HG02588 (cell line): Measurements from ENCODE around the gene RHBDL3.
"Not testable (repeated sequence)": the region's sequence is repeated elsewhere in the genome, so short reads cannot be mapped to it uniquely, and the experiment has no call there.

ENCODE experiments used
- ATAC-seq: cut with Tn5 transposase; IDR thresholded peaks from one replicate; pipeline ENCODE4 v1.9.1; 2021; ENCODE audit warnings: mild to moderate bottlenecking, moderate library complexity; ENCODE audit not compliant: unreplicated experiment

Gene RHBDL3, protein sequence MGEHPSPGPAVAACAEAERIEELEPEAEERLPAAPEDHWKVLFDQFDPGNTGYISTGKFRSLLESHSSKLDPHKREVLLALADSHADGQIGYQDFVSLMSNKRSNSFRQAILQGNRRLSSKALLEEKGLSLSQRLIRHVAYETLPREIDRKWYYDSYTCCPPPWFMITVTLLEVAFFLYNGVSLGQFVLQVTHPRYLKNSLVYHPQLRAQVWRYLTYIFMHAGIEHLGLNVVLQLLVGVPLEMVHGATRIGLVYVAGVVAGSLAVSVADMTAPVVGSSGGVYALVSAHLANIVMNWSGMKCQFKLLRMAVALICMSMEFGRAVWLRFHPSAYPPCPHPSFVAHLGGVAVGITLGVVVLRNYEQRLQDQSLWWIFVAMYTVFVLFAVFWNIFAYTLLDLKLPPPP

GRCh38 chr17:32265192-32265923, at the start of gene RHBDL3:
Gene RHBDL3 (plus strand): TSS chr17:32265832. CDS start chr17:32266190, 358 bp downstream.
- ATAC-seq = no peak

- no peak for ATAC-seq
These were observed 43.0 kb upstream of the RHBDL3 start for GRCh38 chr17:32222621-32223020.

GRCh38 chr17:32223703-32224102, 41.9 kb upstream of the RHBDL3 start:
- ATAC-seq = no peak

DNA sequence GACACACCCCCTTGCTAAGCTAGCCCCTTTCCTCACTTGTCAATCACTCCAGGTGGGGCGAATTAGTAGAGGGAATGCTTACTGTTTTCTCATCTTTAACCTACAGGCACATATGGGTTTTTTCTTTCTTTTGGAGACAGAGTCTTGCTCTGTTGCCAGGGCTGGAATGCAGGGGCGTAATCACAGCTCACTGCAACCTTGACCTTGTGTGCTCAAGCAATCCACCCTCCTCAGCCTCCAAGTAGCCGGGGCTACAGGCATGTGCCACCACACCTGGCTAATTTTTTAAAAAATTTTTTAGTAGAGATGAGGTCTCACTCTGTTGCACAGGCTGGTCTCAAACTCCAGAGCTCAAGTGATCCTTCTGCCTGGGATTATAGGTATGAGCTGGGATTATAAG, 38.7 kb upstream of the RHBDL3 start:
- ATAC-seq = no peak

- ATAC-seq = no peak
These were observed 37.7 kb upstream of the RHBDL3 start for GRCh38 chr17:32227910-32228309.

GRCh38 chr17:32235588-32235987, 30.0 kb upstream of the RHBDL3 start:
- ATAC-seq = no peak

DNA sequence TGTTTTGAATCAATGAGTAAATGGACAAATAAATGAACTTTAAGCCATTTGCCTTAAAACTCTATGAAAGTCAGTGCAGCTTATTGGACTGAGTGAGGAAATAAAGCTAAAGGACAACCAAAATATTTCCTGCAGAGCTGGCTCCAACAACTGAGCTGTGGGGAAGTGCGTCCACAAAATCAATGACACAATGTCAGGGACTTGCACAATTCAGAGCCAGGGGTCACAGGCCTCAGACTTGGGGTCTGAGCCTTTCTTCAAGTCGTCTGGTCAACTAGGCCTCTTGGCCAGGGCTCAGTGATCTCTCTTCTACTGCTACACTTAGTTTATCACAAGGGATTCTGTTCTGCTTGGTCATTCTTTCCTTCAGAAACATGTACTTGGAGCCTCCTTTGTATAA, 26.2 kb upstream of the RHBDL3 start:
- no peak for ATAC-seq

DNA sequence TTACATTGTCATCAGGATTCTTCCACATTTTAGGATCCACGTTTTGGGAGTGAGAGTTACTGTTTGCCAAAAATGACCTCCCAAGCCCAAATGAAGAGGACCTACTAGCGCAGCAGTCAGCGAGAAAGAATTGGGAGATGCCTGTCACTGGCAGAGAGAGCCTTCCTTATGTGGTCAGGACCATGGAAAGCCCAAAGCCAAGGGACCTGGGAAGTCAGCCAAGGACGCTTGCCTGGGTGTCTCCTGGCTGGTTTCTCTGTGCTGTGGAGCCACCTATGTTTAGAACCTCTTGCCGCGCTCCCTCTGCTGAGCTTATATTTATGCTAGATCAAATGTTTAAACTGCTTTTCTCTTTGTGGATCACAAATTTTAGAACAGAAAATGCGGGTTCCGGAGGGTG, 24.9 kb upstream of the RHBDL3 start:
- no peak for ATAC-seq

DNA sequence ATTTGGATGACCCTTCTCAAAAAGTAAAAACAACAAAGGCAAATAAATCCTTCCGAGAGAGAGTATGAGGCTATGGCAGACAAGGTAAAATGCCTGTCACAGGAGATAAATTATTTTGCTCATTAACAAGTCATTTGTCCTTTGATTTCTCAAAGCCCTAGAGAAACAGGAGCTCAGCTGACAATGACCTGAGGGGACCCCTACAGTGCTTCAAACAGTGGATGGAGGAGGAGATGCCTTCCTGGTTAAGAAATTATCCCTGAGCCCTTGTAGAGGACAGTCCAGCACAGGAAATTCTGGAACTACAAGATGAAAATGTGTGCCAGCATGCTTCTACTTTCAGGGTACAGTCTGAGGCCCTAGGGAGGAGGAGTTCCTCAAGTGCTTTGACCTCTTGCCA, 24.0 kb upstream of the RHBDL3 start:
- ATAC-seq = no peak

DNA sequence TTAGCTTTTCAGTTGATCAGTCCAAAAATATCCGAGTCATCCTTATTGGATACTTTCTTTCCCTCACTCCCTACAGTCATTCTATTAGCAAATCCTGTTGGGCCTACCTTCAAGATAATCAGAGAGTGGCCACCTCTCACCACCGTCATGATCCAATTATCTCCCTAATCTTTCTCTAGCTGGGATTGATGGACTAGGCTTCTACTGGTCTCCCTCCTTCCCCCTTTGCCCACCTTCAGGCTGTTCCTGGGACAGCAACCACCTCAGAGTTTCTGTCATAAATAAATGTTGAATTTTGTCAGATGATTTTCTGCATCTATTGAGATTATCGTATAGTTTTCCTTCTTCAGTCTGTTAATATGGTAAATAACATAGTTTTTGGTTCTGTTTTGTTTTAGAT, 16.2 kb upstream of the RHBDL3 start:
- ATAC-seq = no peak

GRCh38 chr17:32253117-32253611, 12.5 kb upstream of the RHBDL3 start:
- no peak for ATAC-seq

GRCh38 chr17:32256012-32256700, 9.5 kb upstream of the RHBDL3 start:
- no peak for ATAC-seq

GRCh38 chr17:32256701-32257019, 9.0 kb upstream of the RHBDL3 start:
- no peak for ATAC-seq

DNA sequence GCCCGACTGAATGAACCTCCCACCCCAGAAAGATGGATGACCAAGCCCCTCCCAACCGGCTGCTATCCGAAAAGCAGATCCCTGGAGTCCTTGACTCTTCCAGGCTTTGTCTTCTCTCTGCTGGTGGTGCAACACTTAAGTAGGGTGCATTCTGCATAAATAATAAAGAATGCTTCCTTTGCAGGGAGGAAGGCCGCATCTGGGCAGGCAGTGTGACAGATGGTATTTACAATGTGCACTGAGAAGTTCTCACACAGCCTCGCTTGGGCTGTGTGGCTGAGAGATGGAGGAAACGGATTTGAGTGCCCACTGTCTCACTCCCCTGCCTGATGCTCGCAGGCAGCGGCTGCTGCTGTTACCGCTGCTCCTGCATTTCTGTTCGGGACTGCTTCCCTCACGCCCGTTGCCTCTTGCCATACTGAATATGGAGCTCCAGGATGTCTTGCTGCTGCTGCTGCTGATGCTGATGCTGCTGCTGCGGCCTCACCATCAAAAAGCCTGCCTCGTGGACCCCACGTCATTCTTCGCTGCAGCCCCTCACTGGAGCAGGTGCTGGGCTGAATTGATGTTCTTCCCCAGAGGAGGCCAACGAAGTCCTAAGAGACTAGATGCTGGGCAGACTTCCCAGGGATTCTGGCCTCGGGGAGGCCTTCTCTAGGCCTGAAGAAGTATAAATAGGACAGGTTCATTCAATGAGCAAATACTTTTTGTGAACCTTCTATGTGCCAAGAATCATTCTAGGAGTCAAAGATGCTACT, 7.1 kb upstream of the RHBDL3 start:
- ATAC-seq = no peak

GRCh38 chr17:32259586-32259985, 6.0 kb upstream of the RHBDL3 start:
- no peak for ATAC-seq

DNA sequence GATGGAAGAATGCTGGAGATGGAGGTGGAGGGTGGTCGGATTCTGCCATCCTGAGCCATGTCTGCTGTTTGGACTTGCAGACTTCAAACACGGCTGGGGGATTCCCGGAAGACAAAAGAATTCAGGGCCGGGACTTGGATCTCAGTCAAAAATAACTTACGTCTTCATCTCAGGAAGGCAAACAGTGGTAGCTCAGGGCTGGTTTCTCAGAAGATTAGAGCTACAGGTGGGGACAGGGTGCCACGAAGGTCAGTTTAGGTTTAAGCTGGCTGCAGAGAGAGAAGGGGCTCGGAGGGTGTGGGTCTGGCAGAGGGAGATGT, 4.3 kb upstream of the RHBDL3 start:
- no peak for ATAC-seq

DNA sequence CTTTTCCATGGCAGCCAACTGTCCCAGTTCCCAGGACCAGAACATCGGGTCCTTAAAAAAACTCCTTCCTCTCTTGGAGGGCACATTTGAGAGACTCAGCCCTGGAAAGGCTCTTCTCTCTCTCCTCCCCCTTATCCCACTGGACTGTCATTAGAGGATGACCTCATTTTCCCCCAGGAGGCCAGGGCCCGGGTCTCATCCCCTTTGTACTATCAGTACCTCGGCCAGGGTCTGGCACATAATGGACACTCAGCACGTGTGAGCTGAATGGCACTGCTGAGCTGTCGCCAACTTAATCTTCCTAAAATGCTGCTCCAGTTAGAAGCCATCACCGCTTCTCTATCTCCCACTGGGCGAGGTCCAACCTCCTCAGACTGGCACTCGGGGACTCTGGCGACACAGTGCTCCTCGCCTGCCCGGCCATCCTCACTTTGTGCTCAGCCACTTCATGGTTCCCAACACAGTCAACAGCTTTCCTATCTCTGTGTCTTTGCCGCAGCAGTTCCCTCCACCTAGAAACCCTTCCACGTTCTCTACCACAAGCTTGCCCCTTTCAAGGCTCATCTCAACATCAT, 3.6 kb upstream of the RHBDL3 start:
- no peak for ATAC-seq

GRCh38 chr17:32263515-32263914, 2.1 kb upstream of the RHBDL3 start:
- ATAC-seq = not testable (repeated sequence)

DNA sequence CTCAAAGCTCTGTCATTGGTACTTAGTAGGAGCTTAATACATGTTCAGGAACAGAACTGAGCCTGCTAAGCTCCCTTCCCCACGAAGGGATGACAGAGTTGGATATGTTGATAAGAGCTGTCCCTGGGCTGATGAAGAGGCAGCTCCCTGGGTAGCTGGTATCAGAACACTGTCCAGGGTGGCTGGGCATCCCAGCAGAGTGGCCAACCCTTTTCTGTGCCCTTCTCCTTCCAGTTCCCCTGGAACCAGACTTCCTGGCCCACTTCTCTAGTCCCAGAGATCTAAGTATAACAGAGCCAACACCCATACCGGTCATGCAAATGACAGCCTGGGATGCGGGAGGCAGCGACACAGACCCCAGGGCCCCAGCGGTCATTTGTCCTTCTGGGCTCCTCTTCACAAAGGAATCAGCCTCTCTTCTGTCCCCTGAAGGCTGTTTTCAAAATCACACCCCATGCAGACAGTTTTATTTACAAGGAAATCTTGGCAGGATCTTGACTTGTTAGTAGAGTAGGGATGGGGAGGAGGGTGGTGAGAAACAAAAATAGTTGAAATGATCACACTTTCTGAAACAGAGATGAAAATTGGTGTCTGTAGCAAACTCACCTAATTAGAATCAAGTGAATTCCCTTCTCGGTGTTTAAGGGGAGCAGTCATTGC, 1.4 kb upstream of the RHBDL3 start:
- ATAC-seq = no peak

GRCh38 chr17:32264823-32265191, 825 bp upstream of the RHBDL3 start:
- ATAC-seq = no peak
